Parathyroid adenoma (tissue), 2 donors: ENCODE results near the gene TMEM91.

Source experiments
- H2AFZ ChIP-seq: fragments of 300-600 bp; sonication (generic); one replicate; pipeline ENCODE4 v1.7.0; 2017; ENCODE audit warnings: antibody characterized with exemption, mild to moderate bottlenecking
- H3K27ac ChIP-seq: fragments of 300-600 bp; sonication (generic); one replicate; pipeline ENCODE4 v1.7.0; 2017
- H3K27me3 ChIP-seq: fragments of 300-600 bp; sonication (generic); one replicate; pipeline ENCODE4 v1.7.0; 2017; ENCODE audit warnings: low read length; ENCODE audit not compliant: control insufficient read depth, insufficient read depth
- H3K36me3 ChIP-seq: fragments of 300-600 bp; sonication (generic); one replicate; pipeline ENCODE4 v1.7.0; 2017; ENCODE audit warnings: low read length; ENCODE audit not compliant: control insufficient read depth, insufficient read depth
- H3K4me1 ChIP-seq: fragments of 300-600 bp; sonication (generic); one replicate; pipeline ENCODE4 v1.7.0; 2017; ENCODE audit warnings: control low read depth
- H3K4me2 ChIP-seq: fragments of 300-600 bp; sonication (generic); one replicate; pipeline ENCODE4 v1.7.0; 2017; ENCODE audit warnings: low read length
- H3K4me3 ChIP-seq: fragments of 300-600 bp; sonication (generic); one replicate; pipeline ENCODE4 v1.7.0; 2017; ENCODE audit warnings: low read depth, low read length
- H3K79me2 ChIP-seq: fragments of 300-600 bp; sonication (generic); one replicate; pipeline ENCODE4 v1.7.0; 2017; ENCODE audit warnings: control low read depth
- H3K9ac ChIP-seq: fragments of 300-600 bp; sonication (generic); one replicate; pipeline ENCODE4 v1.7.0; 2017; ENCODE audit warnings: mild to moderate bottlenecking
- H3K9me3 ChIP-seq: fragments of 300-600 bp; sonication (generic); one replicate; pipeline ENCODE4 v1.7.0; 2017; ENCODE audit warnings: low read length; ENCODE audit not compliant: control insufficient read depth
- CTCF ChIP-seq: fragments of 300-600 bp; sonication (generic); IDR thresholded peaks from one replicate; pipeline ENCODE4 v1.7.0; 2017; ENCODE audit warnings: antibody characterized with exemption, mild to moderate bottlenecking
- donor health status: primary hyperparathyroidism.

TMEM91 gene

DNA sequence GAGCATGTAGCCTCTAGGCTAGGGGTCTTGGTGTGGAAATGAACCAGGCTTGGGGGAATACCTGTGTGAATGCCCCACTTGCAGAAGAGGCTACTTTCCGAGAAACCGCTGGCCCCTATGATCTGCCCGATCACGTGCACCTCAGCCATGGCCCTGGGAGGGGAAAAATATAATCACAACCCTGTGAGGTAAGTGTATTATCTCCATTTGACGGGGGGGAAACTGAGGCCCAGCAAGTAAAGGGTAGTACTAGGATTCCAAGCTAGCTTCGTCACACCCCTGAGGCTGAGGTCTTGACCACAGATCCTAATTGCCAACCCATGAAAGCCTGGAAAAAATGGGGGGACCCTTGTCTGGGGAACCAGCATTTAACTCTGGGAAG is 13.0 kb upstream of the TMEM91 start:
- peak overlapping the region; percentile 100 for H3K4me3 ChIP-seq
- H3K4me1 ChIP-seq = no peaks in the 10 kb centered on the region
- no peaks in the 10 kb centered on the region for H3K36me3 ChIP-seq
- H2AFZ ChIP-seq = peak overlapping the region; percentile 88
- no peak for TF ChIP-seq CTCF
- H3K27me3 ChIP-seq = no peaks in the 10 kb centered on the region
- no peak overlapping the region for H3K9ac ChIP-seq
- H3K9me3 ChIP-seq = no peaks in the 10 kb centered on the region
- peak overlapping the region; percentile 96 for H3K27ac ChIP-seq
- peaks cover 36% of the 10 kb centered on the region for H3K79me2 ChIP-seq
- peak overlapping the region; percentile 99 for H3K4me2 ChIP-seq

- no peaks in the 10 kb centered on the region for H3K9me3 ChIP-seq
- H3K4me2 ChIP-seq = peak within 1 kb of the TSS; percentile 99
- H3K9ac ChIP-seq = peak within 1 kb of the TSS; percentile 43
- peak within 1 kb of the TSS; percentile 100 for H3K4me3 ChIP-seq
- H3K4me1 ChIP-seq = no peaks in the 10 kb centered on the region
- no peak for TF ChIP-seq CTCF
- peak within 1 kb of the TSS; percentile 96 for H3K27ac ChIP-seq
- peak within 1 kb of the TSS; percentile 88 for H2AFZ ChIP-seq
- H3K36me3 ChIP-seq = no peaks in the 10 kb centered on the region
- no peaks in the 10 kb centered on the region for H3K27me3 ChIP-seq
- peaks cover 37% of the 10 kb centered on the region for H3K79me2 ChIP-seq
Observed at GRCh38 chr19:41363753-41364523, 12.4 kb upstream of the TMEM91 start, which contains the start of gene B9D2. TSS of gene B9D2 (minus strand) at chr19:41364149. CDS start at chr19:41363519, 630 bp downstream.

GRCh38 chr19:41364524-41365391 is 11.6 kb upstream of the TMEM91 start:
- Histone ChIP-seq H3K27ac (peak overlapping the region; percentile 96), H3K4me3 (peak overlapping the region; percentile 100), H3K79me2 (peaks cover 37% of the 10 kb centered on the region), H3K9ac (peak overlapping the region; percentile 43), H3K4me1 (no peaks in the 10 kb centered on the region), H3K36me3 (no peaks in the 10 kb centered on the region), H3K27me3 (no peaks in the 10 kb centered on the region), H2AFZ (peak overlapping the region; percentile 88), H3K4me2 (peak overlapping the region; percentile 99), H3K9me3 (no peaks in the 10 kb centered on the region)
- TF ChIP-seq CTCF = no peak

- no peaks in the 10 kb centered on the region for H3K36me3 ChIP-seq
- no peak for TF ChIP-seq CTCF
- H3K4me2 ChIP-seq = no peak overlapping the region
- H3K79me2 ChIP-seq = peaks cover 39% of the 10 kb centered on the region
- H3K9me3 ChIP-seq = no peaks in the 10 kb centered on the region
- H3K4me3 ChIP-seq = no peak overlapping the region
- no peak overlapping the region for H3K9ac ChIP-seq
- H3K27me3 ChIP-seq = no peaks in the 10 kb centered on the region
- no peaks in the 10 kb centered on the region for H3K4me1 ChIP-seq
- H3K27ac ChIP-seq = no peak overlapping the region
- H2AFZ ChIP-seq = no peak overlapping the region
Observed at GRCh38 chr19:41366089-41366488, 10.2 kb upstream of the TMEM91 start.
